ENCODE data around the gene POLR3B.

DNA sequence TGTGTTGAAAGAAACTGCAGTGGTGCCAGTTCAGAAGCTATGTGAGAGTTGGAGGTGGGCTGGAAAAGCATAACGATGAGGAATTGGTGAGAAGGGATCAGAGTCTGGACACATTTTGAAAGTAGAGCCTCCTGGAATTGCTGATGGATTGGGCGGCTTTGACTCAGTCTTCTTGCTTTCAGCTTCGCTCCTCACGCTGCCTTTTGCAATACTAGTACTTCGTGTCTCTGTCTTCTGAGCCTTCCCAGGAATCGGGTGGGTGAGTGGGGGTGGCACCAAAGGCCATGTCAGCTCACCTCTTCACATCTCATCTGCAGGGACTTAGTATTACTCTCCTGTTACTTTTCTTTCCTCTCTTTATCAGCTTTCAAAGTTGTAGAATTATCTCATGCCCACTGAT, 123.7 kb downstream of the POLR3B start:
- TF ChIP-seq, protein P1, sequence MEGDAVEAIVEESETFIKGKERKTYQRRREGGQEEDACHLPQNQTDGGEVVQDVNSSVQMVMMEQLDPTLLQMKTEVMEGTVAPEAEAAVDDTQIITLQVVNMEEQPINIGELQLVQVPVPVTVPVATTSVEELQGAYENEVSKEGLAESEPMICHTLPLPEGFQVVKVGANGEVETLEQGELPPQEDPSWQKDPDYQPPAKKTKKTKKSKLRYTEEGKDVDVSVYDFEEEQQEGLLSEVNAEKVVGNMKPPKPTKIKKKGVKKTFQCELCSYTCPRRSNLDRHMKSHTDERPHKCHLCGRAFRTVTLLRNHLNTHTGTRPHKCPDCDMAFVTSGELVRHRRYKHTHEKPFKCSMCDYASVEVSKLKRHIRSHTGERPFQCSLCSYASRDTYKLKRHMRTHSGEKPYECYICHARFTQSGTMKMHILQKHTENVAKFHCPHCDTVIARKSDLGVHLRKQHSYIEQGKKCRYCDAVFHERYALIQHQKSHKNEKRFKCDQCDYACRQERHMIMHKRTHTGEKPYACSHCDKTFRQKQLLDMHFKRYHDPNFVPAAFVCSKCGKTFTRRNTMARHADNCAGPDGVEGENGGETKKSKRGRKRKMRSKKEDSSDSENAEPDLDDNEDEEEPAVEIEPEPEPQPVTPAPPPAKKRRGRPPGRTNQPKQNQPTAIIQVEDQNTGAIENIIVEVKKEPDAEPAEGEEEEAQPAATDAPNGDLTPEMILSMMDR (optimal IDR thresholded peaks at IDR 0.05 in 1 of 3, IDR thresholded peaks at IDR 0.05 in 1 of 3, conservative IDR thresholded peaks at IDR 0.05 in 1 of 3; ENCODE audit: extremely low read depth in 1 of 3, insufficient read depth in 2 of 3, low read length in 3 of 3): no peak
- no peak for TF ChIP-seq EZH2 (IDR thresholded peaks at IDR 0.05; ENCODE audit: low read length)

Measured in keratinocyte (primary cell).